PC-3 (cell line): Measurements from ENCODE around the gene TMEM218. TPM values are rescaled to one million over a fixed set of nuclear protein-coding genes. Genes with fewer than 3 reads are reported as not detected.
A peak's percentile ranks its signal among the peaks of the same experiment; 100 is the strongest.

ENCODE experiments used
- ATAC-seq: fragments of 200-7000 bp; cut with Tn5 transposase; 2 replicates; pipeline ENCODE4 v1.9.1; 2020; ENCODE audit warnings: mild to moderate bottlenecking, moderate library complexity
- BruUV-seq: library from RNA; stranded (reverse); fragments of 400-500 nt; replicated peaks from 2 replicates; lab custom pipeline; 2021; lab: Mats Ljungman, UMichigan
- CTCF ChIA-PET: fragments of 300-600 bp; sonication (Branson Sonifier 250); formaldehyde crosslinking; loops from one replicate; lab custom pipeline; 2022; ENCODE audit warnings: antibody characterized with exemption; lab: Charles Lee
- POLR2A ChIA-PET: fragments of 300-600 bp; sonication (Branson Sonifier 250); formaldehyde crosslinking; loops from one replicate; lab custom pipeline; 2022; ENCODE audit warnings: antibody characterized with exemption; ENCODE audit not compliant: unreplicated experiment; lab: Charles Lee
- DNase-seq: peaks from one replicate; pipeline ENCODE4 v3.0.0-alpha.2; 2015
- H2AFZ ChIP-seq: fragments of 300-600 bp; sonication (generic); 2 replicates; pipeline ENCODE4 v1.6.0; 2016; ENCODE audit warnings: antibody characterized with exemption, low read length
- H3F3A ChIP-seq: fragments of 300-600 bp; sonication (generic); one replicate; pipeline ENCODE4 v1.6.0; 2017; ENCODE audit warnings: antibody characterized with exemption, low read length, control low read depth, mild to moderate bottlenecking; ENCODE audit not compliant: unreplicated experiment
- H3K27ac ChIP-seq: fragments of 300-600 bp; sonication (generic); 2 replicates; pipeline ENCODE4 v1.5.1; 2016; ENCODE audit warnings: mild to moderate bottlenecking, low read length
- H3K27me3 ChIP-seq: fragments of 300-600 bp; sonication (generic); 2 replicates; pipeline ENCODE4 v1.6.1; 2016; ENCODE audit warnings: low read length, mixed read lengths
- H3K36me3 ChIP-seq: fragments of 300-600 bp; sonication (generic); 2 replicates; pipeline ENCODE4 v1.6.1; 2016; ENCODE audit warnings: low read depth, mixed run types, low read length, mixed read lengths
- H3K4me1 ChIP-seq: fragments of 300-600 bp; sonication (generic); 2 replicates; pipeline ENCODE4 v1.5.1; 2016; ENCODE audit warnings: low read length; ENCODE audit not compliant: insufficient read depth
- H3K4me2 ChIP-seq: fragments of 300-600 bp; sonication (generic); 2 replicates; pipeline ENCODE4 v1.6.0; 2016; ENCODE audit warnings: low read length
- H3K4me3 ChIP-seq: fragments of 300-600 bp; sonication (generic); 2 replicates; pipeline ENCODE4 v1.5.1; 2016; ENCODE audit warnings: mild to moderate bottlenecking, low read length, mixed read lengths
- H3K79me2 ChIP-seq: fragments of 300-600 bp; sonication (generic); 2 replicates; pipeline ENCODE4 v1.6.1; 2017; ENCODE audit warnings: low read length, mixed read lengths
- H3K9ac ChIP-seq: fragments of 300-600 bp; sonication (generic); 2 replicates; pipeline ENCODE4 v1.6.0; 2016; ENCODE audit warnings: mild to moderate bottlenecking, low read length
- H3K9me2 ChIP-seq: fragments of 300-600 bp; sonication (generic); replicated peaks from 2 replicates; pipeline ENCODE4 v1.6.1; 2016; ENCODE audit warnings: mixed run types, low read length, mixed read lengths
- H3K9me3 ChIP-seq: fragments of 300-600 bp; sonication (generic); 2 replicates; pipeline ENCODE4 v1.6.1; 2016; ENCODE audit warnings: low read length, mixed read lengths
- H4K20me1 ChIP-seq: fragments of 300-600 bp; sonication (generic); 2 replicates; pipeline ENCODE4 v1.6.1; 2016; ENCODE audit warnings: low read length, mixed read lengths
- EZH2 ChIP-seq: fragments of 300-600 bp; sonication (generic); IDR thresholded peaks from one replicate; pipeline ENCODE4 v1.6.1; 2017; ENCODE audit warnings: antibody characterized with exemption, mild to moderate bottlenecking, low read length; ENCODE audit not compliant: unreplicated experiment
- EZH2phosphoT487 ChIP-seq: fragments of 300-600 bp; sonication (generic); IDR thresholded peaks from 2 replicates; pipeline ENCODE4 v1.6.1; 2018; ENCODE audit warnings: mild to moderate bottlenecking, antibody characterized with exemption, low read length, borderline replicate concordance
- intact Hi-C: fragments of 100-400 bp; cut with micrococcal nuclease; formaldehyde crosslinking; loops from 2 replicates; pipeline ENCODE4 v1.9.0; 2023
- total RNA-seq: library from RNA; depleted of rRNA; stranded (reverse); fragments of >200 nt; gene quantifications from 2 replicates; pipeline ENCODE4 v1.2.3, GENCODE V29; 2014
- TF ChIP-seq, protein P1 (sequence below): fragments of 300-600 bp; sonication (generic); conservative IDR thresholded peaks from 2 replicates; pipeline ENCODE4 v1.5.1; 2017; ENCODE audit warnings: antibody characterized with exemption, low read depth, mild to moderate bottlenecking, low read length

The TMEM218 gene
- total RNA-seq, 1 experiment from 2014 or later: 37.0 TPM

DNA sequence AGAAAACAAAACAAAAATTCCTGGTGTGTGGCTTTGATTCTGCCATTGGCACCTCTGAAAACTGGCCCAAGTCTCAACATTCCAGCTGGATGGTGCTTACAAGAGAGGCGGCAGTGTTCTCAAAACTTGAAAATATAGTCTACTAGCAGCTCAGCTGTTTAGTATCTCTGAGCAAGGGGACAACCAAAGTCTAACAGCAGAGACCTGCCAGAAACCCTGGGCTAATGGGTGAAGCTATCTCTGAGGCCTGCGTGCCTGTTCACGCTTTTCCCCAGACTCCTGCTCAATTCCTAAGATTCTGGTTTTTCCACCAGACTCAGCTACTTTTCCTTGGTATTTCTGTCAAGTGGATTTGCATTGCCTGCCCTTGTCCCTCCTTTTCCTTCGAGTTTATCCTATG is 17.9 kb downstream of the TMEM218 start:
- ATAC-seq (no peak), DNase-seq (no peak)
- H3K79me2 ChIP-seq: no peaks in the 10 kb centered on the region
- no peak overlapping the region for H2AFZ ChIP-seq
- POLR2A ChIA-PET: no interaction called here
- no peaks in the 10 kb centered on the region for H3K9me3 ChIP-seq
- intact Hi-C loops: no loop called here
- no peak overlapping the region for H3K4me3 ChIP-seq
- H3F3A ChIP-seq: no peaks in the 10 kb centered on the region
- TF ChIP-seq, protein P1, sequence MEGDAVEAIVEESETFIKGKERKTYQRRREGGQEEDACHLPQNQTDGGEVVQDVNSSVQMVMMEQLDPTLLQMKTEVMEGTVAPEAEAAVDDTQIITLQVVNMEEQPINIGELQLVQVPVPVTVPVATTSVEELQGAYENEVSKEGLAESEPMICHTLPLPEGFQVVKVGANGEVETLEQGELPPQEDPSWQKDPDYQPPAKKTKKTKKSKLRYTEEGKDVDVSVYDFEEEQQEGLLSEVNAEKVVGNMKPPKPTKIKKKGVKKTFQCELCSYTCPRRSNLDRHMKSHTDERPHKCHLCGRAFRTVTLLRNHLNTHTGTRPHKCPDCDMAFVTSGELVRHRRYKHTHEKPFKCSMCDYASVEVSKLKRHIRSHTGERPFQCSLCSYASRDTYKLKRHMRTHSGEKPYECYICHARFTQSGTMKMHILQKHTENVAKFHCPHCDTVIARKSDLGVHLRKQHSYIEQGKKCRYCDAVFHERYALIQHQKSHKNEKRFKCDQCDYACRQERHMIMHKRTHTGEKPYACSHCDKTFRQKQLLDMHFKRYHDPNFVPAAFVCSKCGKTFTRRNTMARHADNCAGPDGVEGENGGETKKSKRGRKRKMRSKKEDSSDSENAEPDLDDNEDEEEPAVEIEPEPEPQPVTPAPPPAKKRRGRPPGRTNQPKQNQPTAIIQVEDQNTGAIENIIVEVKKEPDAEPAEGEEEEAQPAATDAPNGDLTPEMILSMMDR: no peak
- no peak for TF ChIP-seq EZH2phosphoT487
- H3K27ac ChIP-seq: no peak overlapping the region
- no TSS peak for BruUV-seq
- CTCF ChIA-PET: no interaction called here
- H3K9me2 ChIP-seq: no peaks in the 10 kb centered on the region
- peaks cover 5% of the 10 kb centered on the region; the same call in 1 of the 2 replicates for H3K36me3 ChIP-seq
- H3K4me2 ChIP-seq: no peak overlapping the region
- no peak overlapping the region for H3K9ac ChIP-seq
- peaks cover 8% of the 10 kb centered on the region; the same call in 1 of the 2 replicates for H3K4me1 ChIP-seq
- no peaks in the 10 kb centered on the region for H4K20me1 ChIP-seq
- H3K27me3 ChIP-seq: no peaks in the 10 kb centered on the region

DNA sequence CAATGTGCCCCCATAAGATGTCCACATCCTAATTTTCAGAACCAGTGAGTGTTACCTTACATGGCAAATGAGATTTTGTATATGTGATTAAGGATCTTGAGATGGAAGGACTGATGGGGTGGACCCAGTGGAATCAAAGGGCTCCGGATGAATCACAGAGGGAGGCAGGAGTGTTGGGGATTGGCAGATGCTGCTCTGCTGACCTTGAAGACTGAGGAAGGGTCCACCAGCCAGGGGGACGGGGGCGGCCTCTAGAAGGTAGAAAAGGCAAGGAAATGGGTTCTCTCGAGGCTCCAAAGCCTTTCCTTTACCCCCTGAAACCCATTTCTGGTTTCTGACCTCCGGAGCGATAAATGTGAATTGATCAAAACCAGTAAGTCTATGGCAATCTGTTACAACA is 18.8 kb downstream of the TMEM218 start:
- ChIA-PET POLR2A (no interaction called here), CTCF (no interaction called here)
- H3K4me1 ChIP-seq: peaks cover 8% of the 10 kb centered on the region; the same call in 1 of the 2 replicates
- intact Hi-C loops: no loop called here
- no peak overlapping the region for H3K4me2 ChIP-seq
- H2AFZ ChIP-seq: no peak overlapping the region
- H3K27me3 ChIP-seq: no peaks in the 10 kb centered on the region
- no peaks in the 10 kb centered on the region for H3K79me2 ChIP-seq
- no peak for ATAC-seq
- BruUV-seq: no TSS peak
- H4K20me1 ChIP-seq: no peaks in the 10 kb centered on the region
- H3K27ac ChIP-seq: no peak overlapping the region
- no peak overlapping the region for H3K4me3 ChIP-seq
- H3K9ac ChIP-seq: no peak overlapping the region
- no peaks in the 10 kb centered on the region for H3K9me3 ChIP-seq
- no peaks in the 10 kb centered on the region for H3K9me2 ChIP-seq
- TF ChIP-seq EZH2 (no peak), EZH2phosphoT487 (no peak)
- TF ChIP-seq, protein P1: no peak
- no peak for DNase-seq
- peaks cover 5% of the 10 kb centered on the region; the same call in 1 of the 2 replicates for H3K36me3 ChIP-seq
- no peaks in the 10 kb centered on the region for H3F3A ChIP-seq

DNA sequence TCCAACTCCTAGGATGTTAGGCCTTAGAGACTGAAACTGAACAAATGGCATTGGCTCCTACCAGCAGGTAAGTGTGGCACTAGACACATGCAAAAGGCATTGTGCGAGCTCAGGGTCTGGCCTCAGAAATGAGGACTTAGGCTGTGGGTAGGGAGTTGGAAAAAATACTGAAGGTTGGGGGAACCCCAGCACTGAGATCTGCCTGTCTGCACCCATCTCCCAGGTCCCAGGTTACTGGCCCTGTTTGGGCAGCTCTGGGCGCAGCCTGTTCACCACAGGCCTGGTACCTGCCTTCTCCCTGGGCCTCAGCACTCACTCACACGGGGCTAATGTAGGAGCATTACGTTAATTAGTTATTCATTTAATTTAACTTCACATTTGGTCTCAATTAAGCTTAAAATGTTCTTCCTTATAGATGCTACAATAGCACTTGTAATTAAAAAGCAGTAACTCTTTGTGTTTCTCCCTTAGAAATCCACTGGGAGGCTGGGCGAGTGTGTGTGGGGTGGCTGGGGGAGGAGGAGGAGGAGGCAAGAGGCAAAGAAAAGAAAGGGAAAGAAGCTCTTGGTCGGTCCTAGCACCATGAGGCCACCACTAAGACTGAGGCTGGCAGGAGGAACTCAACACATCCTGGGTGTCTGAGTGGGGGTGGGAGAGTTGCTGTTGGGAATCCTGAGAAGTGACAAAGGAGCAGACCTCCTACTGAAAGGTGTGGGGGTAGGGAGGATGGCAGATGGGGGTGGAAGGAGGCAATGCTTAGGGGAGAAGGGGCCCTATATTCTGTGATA is 19.4 kb downstream of the TMEM218 start:
- ChIA-PET POLR2A (interaction anchor here (0.7 kb wide), 1 partner anchor 342 kb away, joined by 3 read pairs; no protein-coding TSS in a partner anchor), CTCF (interaction anchor here (0.7 to 1.2 kb wide), 2 partner anchors 9 to 32 kb away, joined by 3 to 10 read pairs; no protein-coding TSS in a partner anchor)
- Histone ChIP-seq H2AFZ (no peak overlapping the region), H3K79me2 (no peaks in the 10 kb centered on the region), H3K36me3 (peaks cover 1% of the 10 kb centered on the region; the same call in 1 of the 2 replicates), H3K27ac (no peak overlapping the region), H3K27me3 (no peaks in the 10 kb centered on the region), H3K4me2 (no peak overlapping the region), H3F3A (no peaks in the 10 kb centered on the region), H4K20me1 (no peaks in the 10 kb centered on the region), H3K9me3 (no peaks in the 10 kb centered on the region), H3K9ac (no peak overlapping the region), H3K9me2 (no peaks in the 10 kb centered on the region), H3K4me3 (no peak overlapping the region), H3K4me1 (peaks cover 8% of the 10 kb centered on the region; the same call in 1 of the 2 replicates)
- peak; percentile 13; the same call in 1 of the 2 replicates for ATAC-seq
- intact Hi-C loops: loop anchor here (1.0 kb wide), 4 partner anchors 49 to 257 kb away; no protein-coding TSS in a partner anchor
- no peak for DNase-seq
- TF ChIP-seq EZH2phosphoT487 (no peak), EZH2 (no peak)
- BruUV-seq: no TSS peak
